Stimulated activated CD8-positive, alpha-beta memory T cell treated with anti-CD3 and anti-CD28 coated beads, Interleukin-12 subunit alpha, Interleukin-12 subunit beta, amount 100 ng/mL, for 24 hours (primary cell): Measurements from ENCODE around the gene CHCT1.

Experiments
- DNase-seq: peaks from one replicate; pipeline ENCODE4 v3.0.0-alpha.2; 2020; ENCODE audit errors: extremely low read depth

The CHCT1 gene

GRCh38 chr17:60442271-60443173, 20.2 kb downstream of the CHCT1 start:
- no peak for DNase-seq

- DNase-seq, result no peak
Measured at GRCh38 chr17:60443713-60444112, 21.4 kb downstream of the CHCT1 start.

DNA sequence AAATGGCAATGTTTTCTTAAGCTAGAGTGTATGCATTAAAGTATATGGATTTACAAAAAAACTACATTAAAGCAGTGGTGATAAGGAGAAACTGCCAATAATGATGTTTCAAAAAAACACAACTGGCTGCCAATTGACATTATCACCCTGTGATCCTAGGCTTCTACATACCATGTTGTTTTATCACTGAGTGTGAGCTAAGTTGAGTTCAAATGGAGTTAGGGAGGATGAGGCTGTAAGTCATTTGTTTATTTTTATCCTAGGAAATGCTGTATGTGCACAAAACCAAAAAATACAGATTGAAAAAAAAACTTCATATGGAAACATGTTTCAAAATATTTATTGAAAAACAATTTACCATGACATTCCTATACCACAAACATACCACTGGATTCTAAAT, 22.9 kb downstream of the CHCT1 start:
- DNase-seq, result no peak

GRCh38 chr17:60447375-60447774, 25.1 kb downstream of the CHCT1 start:
- DNase-seq, result no peak

GRCh38 chr17:60451071-60451470, 28.8 kb downstream of the CHCT1 start:
- no peak for DNase-seq

DNA sequence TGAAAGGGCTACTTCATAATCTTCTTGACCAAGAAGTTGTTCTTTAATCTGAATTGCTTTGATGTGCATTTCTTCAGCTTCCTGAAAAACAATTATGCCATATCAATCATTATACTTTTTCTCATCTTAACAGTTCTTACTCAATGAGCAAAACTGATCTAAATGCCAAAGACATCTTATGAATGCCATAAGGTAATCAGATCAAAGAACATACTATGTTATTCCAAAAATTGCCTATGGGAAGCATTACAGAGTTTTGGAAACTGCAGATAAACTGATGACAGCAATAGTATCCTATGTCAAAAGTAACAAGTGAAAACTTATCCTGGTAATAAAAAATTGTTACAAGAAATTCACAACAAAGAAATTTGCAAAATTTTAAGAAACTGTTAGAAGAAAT, 29.7 kb downstream of the CHCT1 start:
- DNase-seq, result no peak

GRCh38 chr17:60455378-60455777, 33.1 kb downstream of the CHCT1 start:
- no peak for DNase-seq

GRCh38 chr17:60457148-60457547, 34.9 kb downstream of the CHCT1 start:
- no peak for DNase-seq

DNA sequence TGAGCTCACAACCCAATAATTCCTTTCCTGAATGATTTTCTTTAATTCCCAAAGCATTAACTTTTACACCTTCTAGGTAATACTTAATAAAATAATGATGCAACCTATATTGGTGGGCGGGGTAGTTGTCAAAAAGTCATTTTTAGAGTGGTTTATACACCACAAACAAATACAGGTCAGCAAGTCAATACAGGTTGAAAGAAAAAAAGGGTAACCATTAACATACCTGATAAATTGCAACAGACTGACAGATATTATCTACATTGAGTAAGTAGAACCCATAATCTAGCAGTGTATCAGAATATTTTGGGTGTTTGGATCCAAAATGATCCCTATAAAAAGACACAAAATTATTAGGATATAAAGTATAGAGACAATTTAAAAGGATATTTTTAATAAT, 39.3 kb downstream of the CHCT1 start:
- DNase-seq, result no peak

DNA sequence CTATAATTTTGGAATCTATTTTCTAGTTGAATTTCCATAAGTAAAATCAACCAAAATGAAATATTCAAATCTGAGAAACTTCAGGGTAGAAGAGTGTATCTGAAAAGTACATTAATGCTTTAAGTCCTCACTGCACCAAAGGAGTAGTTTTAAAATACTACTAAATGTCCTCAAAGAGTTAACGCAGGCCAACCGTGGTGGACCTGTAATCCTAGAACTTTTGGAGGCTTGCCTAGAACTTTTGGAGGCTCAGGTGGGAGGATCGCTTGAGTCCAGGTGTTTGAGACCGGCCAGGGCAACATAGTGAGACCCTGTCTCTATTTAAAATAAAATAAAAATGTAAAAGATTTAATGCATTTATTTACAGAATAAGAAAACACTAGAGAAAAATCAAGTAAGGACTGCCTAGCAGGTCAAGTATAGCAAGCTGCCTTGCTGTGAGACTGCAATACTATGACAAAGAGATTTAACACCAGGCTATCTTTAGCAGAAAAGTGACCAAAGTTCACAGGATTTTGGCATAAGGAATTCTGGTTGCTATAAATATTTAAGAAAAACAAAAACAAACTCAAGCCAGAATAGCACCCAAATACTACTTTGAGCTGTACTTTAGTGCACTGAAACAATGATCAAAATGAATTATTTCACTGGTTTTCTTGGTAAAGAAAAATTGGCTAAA, 41.0 kb downstream of the CHCT1 start:
- no peak for DNase-seq

DNA sequence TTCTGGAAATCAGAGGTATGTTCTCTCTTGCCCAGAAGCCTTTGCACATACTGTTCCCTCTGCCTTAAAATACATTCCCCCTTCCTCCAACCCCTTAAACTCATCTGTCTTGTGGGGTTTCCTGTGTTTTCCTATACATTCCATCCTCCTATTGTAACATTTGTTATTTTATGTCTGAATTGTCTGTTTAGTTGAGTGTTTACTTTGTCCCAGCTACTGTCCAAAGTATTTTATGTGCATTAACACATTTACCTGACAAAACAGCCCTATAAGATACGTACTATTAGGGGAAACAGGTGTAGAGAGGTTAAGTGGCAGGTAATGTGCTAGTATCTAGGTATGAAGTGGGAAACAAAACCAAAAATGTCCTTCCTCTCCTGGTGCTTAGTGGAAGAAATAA, 42.1 kb downstream of the CHCT1 start:
- DNase-seq, result no peak

- no peak for DNase-seq
Measured at GRCh38 chr17:60468371-60468770, 46.1 kb downstream of the CHCT1 start.

GRCh38 chr17:60471451-60471850, 49.2 kb downstream of the CHCT1 start:
- DNase-seq, result no peak

GRCh38 chr17:60472449-60472848, 50.2 kb downstream of the CHCT1 start:
- DNase-seq, result no peak

DNA sequence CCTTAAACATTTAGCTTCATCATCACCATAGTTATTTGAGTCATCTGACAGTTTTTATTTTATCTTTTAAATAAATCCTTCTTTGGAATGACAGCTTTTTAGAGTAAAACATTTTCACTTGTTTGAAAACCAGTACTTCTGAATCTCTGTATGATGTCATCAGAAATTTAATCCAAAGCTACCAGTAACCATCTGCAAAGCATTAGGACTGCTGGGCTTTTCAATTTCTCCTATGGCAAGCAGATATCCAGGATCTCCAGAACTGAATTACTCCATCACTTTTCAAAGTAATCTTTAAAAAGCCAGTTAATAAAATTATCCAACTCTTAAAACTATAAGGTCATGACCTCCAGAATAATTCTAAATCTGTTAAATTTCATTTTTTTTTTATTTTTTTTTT, 51.5 kb downstream of the CHCT1 start:
- no peak for DNase-seq
